Suprapubic skin (tissue), 4 donors: Measurements from ENCODE around the gene IKZF4.

Source experiments
- CTCF ChIP-seq, 2 donors: fragments of 200-600 bp in 1 of 2; fragments of 450-650 bp in 1 of 2; sonication (generic) in 1 of 2; IDR thresholded peaks; one replicate each; pipeline ENCODE4 v1.5.1; 2016 to 2019; ENCODE audit warnings: antibody characterized with exemption in 2 of 2, mild to moderate bottlenecking in 1 of 2, moderate library complexity in 1 of 2
- EP300 ChIP-seq: sonication (generic); formaldehyde crosslinking; IDR thresholded peaks from one replicate; pipeline ENCODE4 v1.6.1; 2017; ENCODE audit warnings: antibody characterized with exemption
- POLR2A ChIP-seq, 2 donors: fragments of 450-650 bp; IDR thresholded peaks; one replicate each; pipeline ENCODE4 v1.6.1; 2017; ENCODE audit warnings: antibody characterized with exemption in 2 of 2, mild to moderate bottlenecking in 2 of 2, moderate library complexity in 2 of 2
- POLR2AphosphoS5 ChIP-seq, 3 donors: sonication (generic); formaldehyde crosslinking; IDR thresholded peaks; one replicate each; pipeline ENCODE4 v1.6.1; 2017; ENCODE audit warnings: antibody characterized with exemption in 3 of 3

- no peak for TF ChIP-seq POLR2A (IDR thresholded peaks at IDR 0.05)
- TF ChIP-seq CTCF (IDR thresholded peaks at IDR 0.05), result no peak
- TF ChIP-seq POLR2AphosphoS5 (IDR thresholded peaks at IDR 0.05), result no peak
- no peak for TF ChIP-seq EP300
Observed at GRCh38 chr12:56021889-56022497, 1.1 kb downstream of the IKZF4 start.
